Endothelial cell of umbilical vein (primary cell): Measurements from ENCODE around the gene ATXN1. TPM values are rescaled to one million over a fixed set of nuclear protein-coding genes. Genes with fewer than 3 reads are reported as not detected.

Experiments
- BruUV-seq: library from RNA; stranded (reverse); fragments of 400-500 nt; replicated peaks from 2 replicates; lab custom pipeline; 2021; lab: Mats Ljungman, UMichigan
- CTCF ChIA-PET: fragments of 300-600, 350-600 bp; sonication (Branson Sonifier 250); formaldehyde crosslinking; loops from one replicate; lab custom pipeline; 2021; ENCODE audit warnings: antibody characterized with exemption, inconsistent platforms; lab: Charles Lee
- POLR2A ChIA-PET: fragments of 300-600, 350-600 bp; sonication (Branson Sonifier 250); formaldehyde crosslinking; loops from one replicate; lab custom pipeline; 2021; ENCODE audit warnings: antibody characterized with exemption, inconsistent platforms; lab: Charles Lee
- DNase-seq: peaks from one replicate; pipeline ENCODE4 v3.0.0-alpha.2; 2011; ENCODE audit warnings: low read depth, low spot score
- FAIRE-seq: peaks from 2 replicates; lab custom pipeline; 2011; peaks lifted over from hg19 to GRCh38; lab: Jason Lieb, UNC
- H2AFZ ChIP-seq: 2 replicates; pipeline ENCODE4 v1.6.0; 2012; ENCODE audit warnings: low read depth, low read length, control low read depth, inconsistent platforms
- H3K27ac ChIP-seq: 2 replicates; pipeline ENCODE4 v1.5.1; 2011; ENCODE audit warnings: low read depth, mild to moderate bottlenecking, control low read depth, low read length, moderate library complexity; ENCODE audit not compliant: insufficient read depth
- H3K27me3 ChIP-seq, 2 experiments: 2 replicates each; pipeline versions ENCODE4 v1.6.0 to v1.6.1; 2011; ENCODE audit warnings: low read length in 2 of 2, mixed read lengths in 1 of 2; ENCODE audit not compliant: control insufficient read depth in 2 of 2, insufficient read depth in 2 of 2
- H3K36me3 ChIP-seq, 2 experiments: 2 replicates in 1 of 2; 3 replicates in 1 of 2; pipeline ENCODE4 v1.5.1; 2011; ENCODE audit warnings: low read length in 2 of 2, mild to moderate bottlenecking in 1 of 2, moderate library complexity in 1 of 2; ENCODE audit not compliant: control insufficient read depth in 2 of 2, insufficient read depth in 2 of 2; ENCODE audit errors: extremely low read depth in 1 of 2
- H3K4me1 ChIP-seq: 3 replicates; pipeline ENCODE4 v1.5.1; 2011; ENCODE audit warnings: mild to moderate bottlenecking, low read length; ENCODE audit not compliant: control insufficient read depth, insufficient read depth; ENCODE audit errors: extremely low read depth
- H3K4me2 ChIP-seq: 2 replicates; pipeline ENCODE4 v1.6.1; 2011; ENCODE audit warnings: low read length, control low read depth, mixed read lengths; ENCODE audit not compliant: insufficient read depth
- H3K4me3 ChIP-seq, 3 experiments: fragments of 200-600 bp in 1 of 3; sonication (generic), shearing (Covaris generic) in 1 of 3; replicated peaks in 1 of 3; 2 replicates each; pipeline ENCODE4 v1.5.1; 2011 to 2016; ENCODE audit warnings: control low read depth in 3 of 3, low read length in 3 of 3, mild to moderate bottlenecking in 2 of 3, inconsistent platforms in 1 of 3, low read depth in 1 of 3, moderate library complexity in 1 of 3; ENCODE audit not compliant: insufficient read depth in 1 of 3
- H3K79me2 ChIP-seq: 2 replicates; pipeline ENCODE4 v1.6.0; 2012; ENCODE audit warnings: low read length, inconsistent platforms; ENCODE audit not compliant: control insufficient read depth, insufficient read depth
- H3K9ac ChIP-seq: replicated peaks from 2 replicates; pipeline ENCODE3; 2011; ENCODE audit warnings: low read length, control low read depth; ENCODE audit not compliant: insufficient read depth; ENCODE audit errors: extremely low read depth
- H3K9me1 ChIP-seq: replicated peaks from 3 replicates; pipeline ENCODE4 v1.6.0; 2011; ENCODE audit warnings: mild to moderate bottlenecking, low read length; ENCODE audit not compliant: control insufficient read depth, insufficient read depth; ENCODE audit errors: extremely low read depth
- H3K9me3 ChIP-seq: replicated peaks from 2 replicates; pipeline ENCODE4 v1.5.1; 2012; ENCODE audit warnings: low read length, inconsistent platforms; ENCODE audit not compliant: control insufficient read depth, insufficient read depth
- H4K20me1 ChIP-seq: replicated peaks from 2 replicates; pipeline ENCODE3; 2011; ENCODE audit warnings: mild to moderate bottlenecking, low read length; ENCODE audit not compliant: control insufficient read depth, insufficient read depth; ENCODE audit errors: extremely low read depth
- EZH2 ChIP-seq: IDR thresholded peaks from 2 replicates; pipeline ENCODE4 v1.6.1; 2012; ENCODE audit warnings: borderline replicate concordance, low read depth, mild to moderate bottlenecking, moderate library complexity, low read length, inconsistent platforms; ENCODE audit not compliant: severe bottlenecking
- FOS ChIP-seq: IDR thresholded peaks from 2 replicates; pipeline ENCODE4 v1.6.1; 2011; ENCODE audit warnings: mild to moderate bottlenecking, low read length, moderate library complexity, borderline replicate concordance; ENCODE audit not compliant: insufficient read depth
- GATA2 ChIP-seq: IDR thresholded peaks from 2 replicates; pipeline ENCODE4 v1.7.0; 2011; ENCODE audit warnings: low read depth, mild to moderate bottlenecking, moderate library complexity, mixed read lengths, low read length; ENCODE audit not compliant: insufficient read length, insufficient read depth
- JUN ChIP-seq: IDR thresholded peaks from 2 replicates; pipeline ENCODE4 v1.6.1; 2011; ENCODE audit warnings: borderline replicate concordance, low read depth; ENCODE audit not compliant: insufficient read length, insufficient read depth
- MYC ChIP-seq: IDR thresholded peaks from one replicate; pipeline ENCODE4 v1.6.1; 2011; ENCODE audit warnings: mild to moderate bottlenecking, low read depth, low read length
- POLR2A ChIP-seq: IDR thresholded peaks from 2 replicates; pipeline ENCODE4 v1.6.1; 2012; ENCODE audit warnings: low read depth, mild to moderate bottlenecking, control low read depth, low read length
- POLR2AphosphoS5 ChIP-seq: IDR thresholded peaks from 2 replicates; pipeline ENCODE4 v1.6.1; 2012; ENCODE audit warnings: low read depth, mild to moderate bottlenecking, control low read depth, low read length, moderate library complexity; ENCODE audit not compliant: insufficient read depth
- dilution Hi-C: fragments of 300-500 bp; cut with MboI; formaldehyde crosslinking; loops from one replicate; pipeline ENCODE4 v1.15.0; 2019; ENCODE audit warnings: low sequenced_read_pairs; ENCODE audit not compliant: extremely low pct_ligation_motif_present
- intact Hi-C: fragments of 100-400 bp; cut with micrococcal nuclease; formaldehyde crosslinking; loops from one replicate; pipeline ENCODE4 v1.10.0; 2022
- polyA plus RNA-seq, 4 experiments: library from polyadenylated mRNA; depleted of rRNA in 3 of 4; stranded (reverse) in 3 of 4; unstranded in 1 of 4; fragments of >200 nt; gene quantifications; 2 replicates each; pipeline versions ENCODE4 v1.2.1 to v1.2.3, GENCODE V29; 2011 to 2012; ENCODE audit warnings: missing spikeins in 1 of 4
- total RNA-seq: library from RNA; stranded (reverse); gene quantifications from 2 replicates; pipeline ENCODE4 v1.2.3, GENCODE V29; 2021
- TF ChIP-seq, protein P1 (sequence below): IDR thresholded peaks from 2 replicates; pipeline ENCODE4 v1.6.1; 2011; ENCODE audit not compliant: insufficient read depth, insufficient read length
- TF ChIP-seq, protein P2 (sequence below), 2 donors: IDR thresholded peaks; 1 replicate in 1 of 2; 2 replicates in 1 of 2; pipeline ENCODE4 v1.5.1; 2011; ENCODE audit warnings: low read length in 2 of 2, mild to moderate bottlenecking in 2 of 2, moderate library complexity in 2 of 2, control low read depth in 1 of 2, inconsistent platforms in 1 of 2, low read depth in 1 of 2; ENCODE audit not compliant: insufficient read depth in 1 of 2; ENCODE audit errors: extremely low read depth in 1 of 2

ATXN1 gene
- total and polyA plus RNA-seq, 2 donors (not counting 3 experiments of a cell fraction or from before 2014, with no cell fraction given) = 16.4 to 33.0 TPM

GRCh38 chr6:16567071-16567470 is 194.2 kb downstream of the ATXN1 start:
- BruUV-seq = no TSS peak
- no peak for FAIRE-seq

More at GRCh38 chr6:16567071-16567470, 194.2 kb downstream of the ATXN1 start:
- Histone ChIP-seq H3K4me3 (no peak overlapping the region), H3K4me1 (no peaks in the 10 kb centered on the region), H3K4me2 (no peak overlapping the region), H3K9ac (no peak overlapping the region), H3K9me1 (no peaks in the 10 kb centered on the region), H3K27me3 (no peaks in the 10 kb centered on the region), H3K9me3 (no peaks in the 10 kb centered on the region), H3K79me2 (no peaks in the 10 kb centered on the region), H3K27ac (no peak overlapping the region), H2AFZ (no peak overlapping the region), H3K36me3 (no peaks in the 10 kb centered on the region), H4K20me1 (no peaks in the 10 kb centered on the region)
- dilution Hi-C loops (no loop called here), intact Hi-C loops (no loop called here)
- TF ChIP-seq MYC (no peak), JUN (no peak), EZH2 (no peak), FOS (no peak), POLR2AphosphoS5 (no peak), GATA2 (no peak), POLR2A (no peak)
- TF ChIP-seq, protein P1, sequence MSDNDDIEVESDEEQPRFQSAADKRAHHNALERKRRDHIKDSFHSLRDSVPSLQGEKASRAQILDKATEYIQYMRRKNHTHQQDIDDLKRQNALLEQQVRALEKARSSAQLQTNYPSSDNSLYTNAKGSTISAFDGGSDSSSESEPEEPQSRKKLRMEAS = no peak
- TF ChIP-seq, protein P2, sequence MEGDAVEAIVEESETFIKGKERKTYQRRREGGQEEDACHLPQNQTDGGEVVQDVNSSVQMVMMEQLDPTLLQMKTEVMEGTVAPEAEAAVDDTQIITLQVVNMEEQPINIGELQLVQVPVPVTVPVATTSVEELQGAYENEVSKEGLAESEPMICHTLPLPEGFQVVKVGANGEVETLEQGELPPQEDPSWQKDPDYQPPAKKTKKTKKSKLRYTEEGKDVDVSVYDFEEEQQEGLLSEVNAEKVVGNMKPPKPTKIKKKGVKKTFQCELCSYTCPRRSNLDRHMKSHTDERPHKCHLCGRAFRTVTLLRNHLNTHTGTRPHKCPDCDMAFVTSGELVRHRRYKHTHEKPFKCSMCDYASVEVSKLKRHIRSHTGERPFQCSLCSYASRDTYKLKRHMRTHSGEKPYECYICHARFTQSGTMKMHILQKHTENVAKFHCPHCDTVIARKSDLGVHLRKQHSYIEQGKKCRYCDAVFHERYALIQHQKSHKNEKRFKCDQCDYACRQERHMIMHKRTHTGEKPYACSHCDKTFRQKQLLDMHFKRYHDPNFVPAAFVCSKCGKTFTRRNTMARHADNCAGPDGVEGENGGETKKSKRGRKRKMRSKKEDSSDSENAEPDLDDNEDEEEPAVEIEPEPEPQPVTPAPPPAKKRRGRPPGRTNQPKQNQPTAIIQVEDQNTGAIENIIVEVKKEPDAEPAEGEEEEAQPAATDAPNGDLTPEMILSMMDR (IDR thresholded peaks at IDR 0.05; ENCODE audit: extremely low read depth in 1 of 2, insufficient read depth in 1 of 2, low read depth in 1 of 2, low read length in 2 of 2) = no peak
- CTCF ChIA-PET = no interaction called here
- no peak for DNase-seq
- POLR2A ChIA-PET = no interaction called here
